Astrocyte (in vitro differentiated cells and primary cell): ENCODE data around the gene CARTPT. TPM values are rescaled to one million over a fixed set of nuclear protein-coding genes. Genes with fewer than 3 reads are reported as not detected.

Source experiments
- DNase-seq: peaks from one replicate; pipeline ENCODE4 v3.0.0-alpha.2; 2010; ENCODE audit warnings: low read depth
- FAIRE-seq: peaks from 2 replicates; lab custom pipeline; 2011; peaks lifted over from hg19 to GRCh38; lab: Jason Lieb, UNC
- H2AFZ ChIP-seq: 2 replicates; pipeline ENCODE4 v1.6.0; 2012; ENCODE audit warnings: low read depth, low read length, inconsistent platforms
- H3K27ac ChIP-seq: 2 replicates; pipeline ENCODE4 v1.5.1; 2011; ENCODE audit warnings: low read depth, low read length, inconsistent platforms
- H3K27me3 ChIP-seq: 2 replicates; pipeline ENCODE4 v1.6.0; 2011; ENCODE audit warnings: low read length, inconsistent platforms; ENCODE audit not compliant: insufficient read depth
- H3K36me3 ChIP-seq: 2 replicates; pipeline ENCODE4 v1.5.1; 2011; ENCODE audit warnings: low read length, inconsistent platforms; ENCODE audit not compliant: insufficient read depth
- H3K4me1 ChIP-seq: 2 replicates; pipeline ENCODE4 v1.5.1; 2011; ENCODE audit warnings: low read length, inconsistent platforms; ENCODE audit not compliant: insufficient read depth
- H3K4me2 ChIP-seq: 2 replicates; pipeline ENCODE4 v1.6.0; 2012; ENCODE audit warnings: low read length, inconsistent platforms
- H3K4me3 ChIP-seq: 2 replicates; pipeline ENCODE4 v1.5.1; 2011; ENCODE audit warnings: low read depth, mild to moderate bottlenecking, low read length, inconsistent platforms; ENCODE audit not compliant: insufficient read depth
- H3K79me2 ChIP-seq: 2 replicates; pipeline ENCODE4 v1.6.0; 2012; ENCODE audit warnings: mild to moderate bottlenecking, low read length, inconsistent platforms; ENCODE audit not compliant: insufficient read depth
- H3K9ac ChIP-seq: 2 replicates; pipeline ENCODE4 v1.6.0; 2012; ENCODE audit warnings: mild to moderate bottlenecking, low read length, inconsistent platforms
- H3K9me3 ChIP-seq: 2 replicates; pipeline ENCODE4 v1.5.1; 2012; ENCODE audit warnings: low read depth, mild to moderate bottlenecking, low read length, inconsistent platforms; ENCODE audit not compliant: insufficient read depth
- H4K20me1 ChIP-seq: 2 replicates; pipeline ENCODE4 v1.6.0; 2012; ENCODE audit warnings: low read length, inconsistent platforms; ENCODE audit not compliant: insufficient read depth
- H3K27ac Mint-ChIP-seq: one replicate; pipeline ENCODE4 v1.8.0; 2021; ENCODE audit warnings: mild to moderate bottlenecking, mixed read lengths; ENCODE audit not compliant: unreplicated experiment
- H3K27me3 Mint-ChIP-seq: one replicate; pipeline ENCODE4 v1.8.0; 2021; ENCODE audit warnings: low read depth, mixed read lengths; ENCODE audit not compliant: unreplicated experiment
- H3K36me3 Mint-ChIP-seq: one replicate; pipeline ENCODE4 v1.8.0; 2021; ENCODE audit warnings: low read depth, mixed read lengths; ENCODE audit not compliant: unreplicated experiment
- H3K4me1 Mint-ChIP-seq: one replicate; pipeline ENCODE4 v1.8.0; 2021; ENCODE audit warnings: low read depth, mixed read lengths; ENCODE audit not compliant: unreplicated experiment
- H3K4me3 Mint-ChIP-seq: one replicate; pipeline ENCODE4 v1.8.0; 2021; ENCODE audit warnings: mild to moderate bottlenecking, moderate library complexity, mixed read lengths; ENCODE audit not compliant: unreplicated experiment
- H3K9me3 Mint-ChIP-seq: one replicate; pipeline ENCODE4 v1.8.0; 2021; ENCODE audit warnings: mild to moderate bottlenecking, mixed read lengths; ENCODE audit not compliant: unreplicated experiment
- EZH2 ChIP-seq: IDR thresholded peaks from 2 replicates; pipeline ENCODE4 v1.6.1; 2012; ENCODE audit warnings: mild to moderate bottlenecking, low read length, inconsistent platforms; ENCODE audit not compliant: insufficient read depth
- total RNA-seq: library from RNA; stranded (reverse); gene quantifications from 2 replicates; pipeline ENCODE4 v1.2.1, GENCODE V29; 2021
- TF ChIP-seq, protein P1 (sequence below): IDR thresholded peaks from 2 replicates; pipeline ENCODE4 v1.5.1; 2011; ENCODE audit warnings: low read depth, mild to moderate bottlenecking, inconsistent platforms, low read length, moderate library complexity; ENCODE audit not compliant: insufficient read depth

The CARTPT gene
- total RNA-seq, 1 donor from 2014 or later: not detected

- Mint-ChIP-seq H3K27me3 (peaks cover 43% of the 10 kb centered on the region), H3K36me3 (no peaks in the 10 kb centered on the region), H3K27ac (no peak overlapping the region), H3K4me1 (peaks cover 2% of the 10 kb centered on the region), H3K9me3 (no peaks in the 10 kb centered on the region), H3K4me3 (no peak overlapping the region)
- no peak for TF ChIP-seq EZH2
- TF ChIP-seq, protein P1, sequence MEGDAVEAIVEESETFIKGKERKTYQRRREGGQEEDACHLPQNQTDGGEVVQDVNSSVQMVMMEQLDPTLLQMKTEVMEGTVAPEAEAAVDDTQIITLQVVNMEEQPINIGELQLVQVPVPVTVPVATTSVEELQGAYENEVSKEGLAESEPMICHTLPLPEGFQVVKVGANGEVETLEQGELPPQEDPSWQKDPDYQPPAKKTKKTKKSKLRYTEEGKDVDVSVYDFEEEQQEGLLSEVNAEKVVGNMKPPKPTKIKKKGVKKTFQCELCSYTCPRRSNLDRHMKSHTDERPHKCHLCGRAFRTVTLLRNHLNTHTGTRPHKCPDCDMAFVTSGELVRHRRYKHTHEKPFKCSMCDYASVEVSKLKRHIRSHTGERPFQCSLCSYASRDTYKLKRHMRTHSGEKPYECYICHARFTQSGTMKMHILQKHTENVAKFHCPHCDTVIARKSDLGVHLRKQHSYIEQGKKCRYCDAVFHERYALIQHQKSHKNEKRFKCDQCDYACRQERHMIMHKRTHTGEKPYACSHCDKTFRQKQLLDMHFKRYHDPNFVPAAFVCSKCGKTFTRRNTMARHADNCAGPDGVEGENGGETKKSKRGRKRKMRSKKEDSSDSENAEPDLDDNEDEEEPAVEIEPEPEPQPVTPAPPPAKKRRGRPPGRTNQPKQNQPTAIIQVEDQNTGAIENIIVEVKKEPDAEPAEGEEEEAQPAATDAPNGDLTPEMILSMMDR: no peak
- Histone ChIP-seq H2AFZ (no peak overlapping the region), H3K4me1 (no peaks in the 10 kb centered on the region), H3K36me3 (no peaks in the 10 kb centered on the region), H3K4me3 (no peak overlapping the region), H3K79me2 (no peaks in the 10 kb centered on the region), H4K20me1 (no peaks in the 10 kb centered on the region), H3K4me2 (no peak overlapping the region), H3K27me3 (peaks cover 48% of the 10 kb centered on the region), H3K9ac (no peak overlapping the region), H3K27ac (no peak overlapping the region), H3K9me3 (no peaks in the 10 kb centered on the region)
- FAIRE-seq (no peak), DNase-seq (peak; percentile 7)
These were observed 13.7 kb upstream of the CARTPT start for GRCh38 chr5:71705421-71705820.

DNA sequence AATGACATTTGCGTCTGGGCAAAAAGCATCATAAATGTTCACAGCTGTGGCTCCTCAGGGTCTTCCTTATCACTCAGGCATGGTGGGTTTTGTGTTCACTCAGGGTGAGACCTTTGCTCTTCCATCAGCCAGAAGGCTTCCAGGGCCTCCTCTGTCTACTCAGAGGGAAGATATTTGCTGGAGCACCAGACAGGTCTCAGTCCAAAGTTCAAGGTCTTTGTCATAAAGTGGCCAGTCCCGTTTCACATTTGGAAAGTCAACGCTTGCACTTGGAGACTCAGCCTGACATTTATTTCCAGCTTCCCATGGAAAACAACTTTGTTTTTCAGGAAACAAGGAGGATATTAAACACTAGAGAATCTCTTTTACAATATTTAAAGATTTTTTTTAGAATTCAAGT lies 12.2 kb upstream of the CARTPT start:
- H3K27me3 ChIP-seq: peaks cover 55% of the 10 kb centered on the region
- H3K9me3 Mint-ChIP-seq: no peaks in the 10 kb centered on the region
- H3K4me3 Mint-ChIP-seq: no peak overlapping the region
- no peaks in the 10 kb centered on the region for H3K36me3 ChIP-seq
- no peaks in the 10 kb centered on the region for H3K79me2 ChIP-seq
- no peaks in the 10 kb centered on the region for H3K9me3 ChIP-seq
- peaks cover 51% of the 10 kb centered on the region for H3K27me3 Mint-ChIP-seq
- TF ChIP-seq, protein P1: no peak
- no peak for TF ChIP-seq EZH2
- no peak overlapping the region for H3K27ac Mint-ChIP-seq
- no peak overlapping the region for H3K9ac ChIP-seq
- H3K27ac ChIP-seq: no peak overlapping the region
- no peaks in the 10 kb centered on the region for H3K36me3 Mint-ChIP-seq
- no peak overlapping the region for H3K4me3 ChIP-seq
- no peak for FAIRE-seq
- DNase-seq: no peak
- no peak overlapping the region for H3K4me2 ChIP-seq
- H2AFZ ChIP-seq: no peak overlapping the region
- H4K20me1 ChIP-seq: no peaks in the 10 kb centered on the region
- H3K4me1 ChIP-seq: no peaks in the 10 kb centered on the region
- peaks cover 2% of the 10 kb centered on the region for H3K4me1 Mint-ChIP-seq

DNA sequence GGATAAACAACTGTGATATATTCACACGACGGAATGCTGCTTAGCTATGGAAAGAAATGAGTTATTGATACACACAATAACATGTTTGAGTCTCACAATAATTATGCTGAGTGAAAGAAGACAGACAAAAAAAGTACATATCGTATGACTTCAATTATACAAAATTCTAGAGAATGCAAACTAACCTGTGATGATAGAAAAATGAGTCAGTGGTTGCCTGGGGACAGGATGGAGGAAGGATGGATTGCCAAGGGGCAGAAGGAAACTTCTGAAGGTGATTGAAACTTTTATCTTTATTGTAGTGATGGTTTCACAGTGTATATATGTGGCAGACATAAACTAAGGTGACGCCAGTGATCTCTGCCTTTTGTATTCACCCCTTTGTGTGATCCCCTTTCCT lies 7.5 kb upstream of the CARTPT start:
- H3K4me1 Mint-ChIP-seq: no peaks in the 10 kb centered on the region
- DNase-seq (no peak), FAIRE-seq (no peak)
- no peak overlapping the region for H3K27ac Mint-ChIP-seq
- no peaks in the 10 kb centered on the region for H3K79me2 ChIP-seq
- peaks cover 64% of the 10 kb centered on the region for H3K27me3 Mint-ChIP-seq
- H3K4me3 ChIP-seq: no peak overlapping the region
- H3K36me3 ChIP-seq: no peaks in the 10 kb centered on the region
- H3K4me2 ChIP-seq: no peak overlapping the region
- H3K4me3 Mint-ChIP-seq: no peak overlapping the region
- no peak overlapping the region for H2AFZ ChIP-seq
- no peaks in the 10 kb centered on the region for H3K9me3 ChIP-seq
- H3K27me3 ChIP-seq: peaks cover 55% of the 10 kb centered on the region
- H3K36me3 Mint-ChIP-seq: no peaks in the 10 kb centered on the region
- no peaks in the 10 kb centered on the region for H4K20me1 ChIP-seq
- TF ChIP-seq EZH2: no peak
- TF ChIP-seq, protein P1: no peak
- no peaks in the 10 kb centered on the region for H3K9me3 Mint-ChIP-seq
- H3K9ac ChIP-seq: no peak overlapping the region
- H3K27ac ChIP-seq: no peak overlapping the region
- H3K4me1 ChIP-seq: no peaks in the 10 kb centered on the region
